HG02973 (cell line): Measurements from ENCODE around the gene C9orf50.

Experiments
- ATAC-seq: cut with Tn5 transposase; IDR thresholded peaks from one replicate; pipeline ENCODE4 v1.9.1; 2021; ENCODE audit warnings: moderate library complexity; ENCODE audit not compliant: unreplicated experiment

Gene C9orf50

GRCh38 chr9:129611307-129611800, 9.5 kb downstream of the C9orf50 start:
- no peak for ATAC-seq

GRCh38 chr9:129610473-129611306, 10.2 kb downstream of the C9orf50 start:
- ATAC-seq, result no peak

- no peak for ATAC-seq
Measured at GRCh38 chr9:129610213-129610472, 10.8 kb downstream of the C9orf50 start.

- ATAC-seq, result no peak
Measured at GRCh38 chr9:129609486-129610212, 11.3 kb downstream of the C9orf50 start.

GRCh38 chr9:129608561-129609481, 12.1 kb downstream of the C9orf50 start:
- ATAC-seq, result no peak

GRCh38 chr9:129607027-129607387, 13.9 kb downstream of the C9orf50 start:
- no peak for ATAC-seq

GRCh38 chr9:129606161-129607026, 14.5 kb downstream of the C9orf50 start:
- no peak for ATAC-seq

GRCh38 chr9:129604766-129605163, 16.1 kb downstream of the C9orf50 start:
- ATAC-seq, result no peak

GRCh38 chr9:129604056-129604765, 16.7 kb downstream of the C9orf50 start:
- no peak for ATAC-seq

GRCh38 chr9:129602598-129603415, 18.1 kb downstream of the C9orf50 start:
- ATAC-seq, result no peak

- ATAC-seq, result no peak
Measured at GRCh38 chr9:129601082-129601674, 19.7 kb downstream of the C9orf50 start.

- no peak for ATAC-seq
Measured at GRCh38 chr9:129598089-129598596, 22.8 kb downstream of the C9orf50 start.

GRCh38 chr9:129597355-129598088, 23.4 kb downstream of the C9orf50 start:
- no peak for ATAC-seq

GRCh38 chr9:129596541-129597331, 24.2 kb downstream of the C9orf50 start:
- no peak for ATAC-seq

GRCh38 chr9:129595903-129596540, 24.9 kb downstream of the C9orf50 start:
- no peak for ATAC-seq

- ATAC-seq, result no peak
Measured at GRCh38 chr9:129595311-129595741, 25.6 kb downstream of the C9orf50 start.
